PFSK-1 (cell line): ENCODE data around the gene EXOC7.

Source experiments
- FOXP2 ChIP-seq: optimal IDR thresholded peaks from 2 replicates; pipeline ENCODE3; 2011; ENCODE audit warnings: borderline replicate concordance, control low read depth, inconsistent platforms; ENCODE audit not compliant: insufficient read depth; ENCODE audit errors: extremely low read length, extremely low read depth
- POLR2AphosphoS5 ChIP-seq: IDR thresholded peaks from 2 replicates; pipeline ENCODE4 v1.6.1; 2012; ENCODE audit warnings: low read depth, mild to moderate bottlenecking, control low read depth, low read length, moderate library complexity
- SIN3A ChIP-seq: IDR thresholded peaks from 2 replicates; pipeline ENCODE4 v1.6.1; 2012; ENCODE audit warnings: mild to moderate bottlenecking, low read length, moderate library complexity, borderline replicate concordance; ENCODE audit not compliant: insufficient read depth
- TAF1 ChIP-seq: IDR thresholded peaks from 2 replicates; pipeline ENCODE4 v1.6.1; 2012; ENCODE audit warnings: low read length, control low read depth, borderline replicate concordance; ENCODE audit not compliant: insufficient read depth
- TF ChIP-seq, protein P1 (sequence below), 2 experiments: IDR thresholded peaks; 2 replicates each; pipeline versions ENCODE4 v1.6.1 to v1.8.0; 2011 to 2012; ENCODE audit warnings: low read depth in 2 of 2, low read length in 2 of 2, control low read depth in 1 of 2, inconsistent platforms in 1 of 2, mild to moderate bottlenecking in 1 of 2, moderate library complexity in 1 of 2; ENCODE audit not compliant: insufficient read depth in 1 of 2

EXOC7 gene

DNA sequence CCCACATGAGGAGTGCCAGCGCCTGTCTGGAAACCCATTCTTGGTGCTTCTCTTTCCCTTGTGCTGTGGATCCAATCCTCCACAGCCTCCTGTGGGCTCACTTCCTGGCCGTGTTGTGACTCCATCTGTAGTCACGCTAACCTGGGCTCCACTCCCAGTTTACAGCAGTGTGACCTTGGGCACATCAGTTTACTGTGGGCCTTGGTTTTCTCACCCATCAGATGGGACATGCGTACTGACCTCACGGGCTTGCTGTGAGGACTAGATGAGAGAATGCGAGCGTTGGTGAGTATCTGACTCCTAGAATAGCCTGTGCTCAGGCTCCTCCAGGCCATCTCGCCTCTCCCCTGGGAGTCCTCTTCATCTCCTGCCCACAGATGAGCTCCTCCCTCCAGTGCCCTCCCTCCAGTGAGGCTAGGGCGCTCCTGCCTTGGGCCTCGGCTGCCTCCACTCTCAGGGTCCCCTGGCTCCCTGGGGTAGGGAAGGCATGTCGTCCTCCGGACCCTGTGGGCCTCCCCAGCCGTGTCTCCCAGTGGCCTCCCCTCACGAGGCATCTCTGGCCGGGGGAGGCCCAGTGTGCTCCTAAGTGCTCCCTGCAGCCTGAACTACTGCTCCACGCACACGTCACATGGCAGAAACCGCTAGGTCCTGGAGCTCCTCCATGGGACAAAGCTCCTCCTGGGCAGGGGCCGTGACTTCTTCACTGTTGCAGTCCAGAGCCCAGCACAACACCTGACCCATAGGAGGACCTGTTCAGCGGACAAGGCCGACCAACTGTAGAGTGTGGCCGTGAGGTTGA lies 42.7 kb upstream of the EXOC7 start:
- no peak for TF ChIP-seq POLR2AphosphoS5
- TF ChIP-seq FOXP2: no peak
- TF ChIP-seq, protein P1, sequence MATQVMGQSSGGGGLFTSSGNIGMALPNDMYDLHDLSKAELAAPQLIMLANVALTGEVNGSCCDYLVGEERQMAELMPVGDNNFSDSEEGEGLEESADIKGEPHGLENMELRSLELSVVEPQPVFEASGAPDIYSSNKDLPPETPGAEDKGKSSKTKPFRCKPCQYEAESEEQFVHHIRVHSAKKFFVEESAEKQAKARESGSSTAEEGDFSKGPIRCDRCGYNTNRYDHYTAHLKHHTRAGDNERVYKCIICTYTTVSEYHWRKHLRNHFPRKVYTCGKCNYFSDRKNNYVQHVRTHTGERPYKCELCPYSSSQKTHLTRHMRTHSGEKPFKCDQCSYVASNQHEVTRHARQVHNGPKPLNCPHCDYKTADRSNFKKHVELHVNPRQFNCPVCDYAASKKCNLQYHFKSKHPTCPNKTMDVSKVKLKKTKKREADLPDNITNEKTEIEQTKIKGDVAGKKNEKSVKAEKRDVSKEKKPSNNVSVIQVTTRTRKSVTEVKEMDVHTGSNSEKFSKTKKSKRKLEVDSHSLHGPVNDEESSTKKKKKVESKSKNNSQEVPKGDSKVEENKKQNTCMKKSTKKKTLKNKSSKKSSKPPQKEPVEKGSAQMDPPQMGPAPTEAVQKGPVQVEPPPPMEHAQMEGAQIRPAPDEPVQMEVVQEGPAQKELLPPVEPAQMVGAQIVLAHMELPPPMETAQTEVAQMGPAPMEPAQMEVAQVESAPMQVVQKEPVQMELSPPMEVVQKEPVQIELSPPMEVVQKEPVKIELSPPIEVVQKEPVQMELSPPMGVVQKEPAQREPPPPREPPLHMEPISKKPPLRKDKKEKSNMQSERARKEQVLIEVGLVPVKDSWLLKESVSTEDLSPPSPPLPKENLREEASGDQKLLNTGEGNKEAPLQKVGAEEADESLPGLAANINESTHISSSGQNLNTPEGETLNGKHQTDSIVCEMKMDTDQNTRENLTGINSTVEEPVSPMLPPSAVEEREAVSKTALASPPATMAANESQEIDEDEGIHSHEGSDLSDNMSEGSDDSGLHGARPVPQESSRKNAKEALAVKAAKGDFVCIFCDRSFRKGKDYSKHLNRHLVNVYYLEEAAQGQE (IDR thresholded peaks at IDR 0.05; ENCODE audit: insufficient read depth in 1 of 2, low read depth in 2 of 2, low read length in 2 of 2): no peak
- no peak for TF ChIP-seq TAF1
- TF ChIP-seq SIN3A: no peak

DNA sequence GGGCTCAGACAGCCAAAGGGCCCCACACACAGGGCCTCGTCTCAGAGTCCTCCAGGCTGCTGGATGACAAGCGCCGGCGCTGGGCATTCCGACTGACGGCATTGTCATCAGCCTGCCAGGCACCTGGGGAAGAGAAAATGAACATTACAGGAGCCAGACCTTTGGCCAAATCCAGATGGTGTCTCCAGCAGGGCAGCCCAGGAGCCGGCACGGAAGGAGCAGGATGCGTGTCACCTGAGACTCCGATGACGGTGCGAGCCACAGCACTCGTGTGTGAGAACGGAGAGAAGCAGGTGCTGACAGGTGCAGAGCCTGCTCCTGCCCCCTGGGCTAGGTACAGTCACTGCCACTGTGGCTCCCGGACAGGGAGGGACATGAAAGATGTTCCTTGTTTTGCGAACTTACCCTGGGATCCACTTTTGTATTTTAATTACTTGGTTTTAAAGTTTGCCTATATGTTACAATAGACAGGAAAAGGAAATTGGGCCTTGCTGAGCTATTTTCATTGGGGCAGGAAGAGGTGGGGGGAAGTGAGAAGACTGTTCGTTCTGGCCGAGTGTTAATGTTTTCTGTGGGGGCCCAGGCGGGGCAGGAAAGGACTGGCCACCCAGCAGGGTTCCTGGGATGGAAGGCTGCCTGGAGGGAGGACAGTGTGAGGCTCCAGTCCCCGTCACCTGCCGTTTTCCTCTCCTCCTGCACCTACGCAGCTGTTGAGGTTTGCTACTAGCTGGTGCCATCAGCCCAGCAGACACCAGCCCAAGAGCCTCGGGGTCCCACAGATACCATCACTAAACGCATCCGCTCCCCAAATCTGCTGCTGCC lies 41.9 kb upstream of the EXOC7 start:
- no peak for TF ChIP-seq SIN3A
- TF ChIP-seq, protein P1 (IDR thresholded peaks at IDR 0.05; ENCODE audit: insufficient read depth in 1 of 2, low read depth in 2 of 2, low read length in 2 of 2): no peak
- TF ChIP-seq TAF1: no peak
- no peak for TF ChIP-seq POLR2AphosphoS5
- no peak for TF ChIP-seq FOXP2

DNA sequence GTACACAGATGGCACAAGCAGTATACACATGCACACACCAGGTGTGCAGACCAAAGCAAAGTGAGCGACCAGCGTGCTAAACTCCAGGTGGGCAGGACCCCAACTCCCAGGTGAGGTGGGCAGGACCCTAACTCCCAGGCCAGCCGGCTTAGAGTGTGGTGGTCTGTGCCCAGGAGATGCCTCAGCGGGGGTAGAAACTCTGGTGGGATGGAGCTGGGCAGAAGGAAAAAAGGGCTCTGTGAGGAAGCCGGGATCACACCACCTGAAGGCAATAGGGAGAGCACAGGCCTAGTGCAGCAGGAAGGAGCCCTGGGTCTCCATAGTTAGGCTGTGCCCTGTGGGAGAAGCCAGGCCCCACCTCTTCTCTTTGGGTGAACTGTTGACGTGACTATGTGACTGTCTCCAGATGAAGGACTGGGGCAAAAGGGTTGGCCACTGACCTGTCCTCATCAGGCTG lies 39.0 kb upstream of the EXOC7 start:
- TF ChIP-seq SIN3A (no peak), FOXP2 (no peak), POLR2AphosphoS5 (no peak), TAF1 (no peak)
- TF ChIP-seq, protein P1 (IDR thresholded peaks at IDR 0.05; ENCODE audit: insufficient read depth in 1 of 2, low read depth in 2 of 2, low read length in 2 of 2): no peak

DNA sequence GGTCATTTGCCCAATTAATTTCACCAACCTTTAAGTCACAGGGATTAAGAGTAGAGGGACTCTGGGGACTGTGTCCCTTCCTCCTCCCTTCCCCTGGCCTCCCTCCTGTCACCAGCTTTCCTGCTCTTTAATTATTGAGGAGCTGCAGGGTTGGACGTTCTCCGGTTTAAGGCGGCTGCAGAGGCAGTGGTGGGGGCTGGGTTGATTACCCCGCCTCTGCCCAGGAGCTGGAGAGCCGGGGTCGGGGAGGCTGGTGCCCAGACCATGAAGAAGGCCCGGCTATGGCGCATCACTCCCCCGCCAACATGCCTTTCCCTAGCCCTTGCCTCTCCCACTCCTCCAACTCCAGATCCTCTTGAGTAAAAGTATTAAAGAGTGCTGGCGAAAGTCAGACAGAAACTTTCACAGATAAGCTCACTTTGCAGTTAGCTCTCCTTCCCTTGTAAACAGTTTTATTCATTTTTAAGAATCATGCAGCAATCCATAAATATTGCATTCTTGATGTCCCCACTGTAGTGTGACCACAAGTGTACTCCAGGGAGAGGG lies 38.5 kb upstream of the EXOC7 start:
- TF ChIP-seq SIN3A: no peak
- TF ChIP-seq, protein P1 (IDR thresholded peaks at IDR 0.05; ENCODE audit: insufficient read depth in 1 of 2, low read depth in 2 of 2, low read length in 2 of 2): no peak
- TF ChIP-seq FOXP2: no peak
- TF ChIP-seq POLR2AphosphoS5: no peak
- TF ChIP-seq TAF1: no peak
